K562 (cell line): ENCODE data around the gene CCSER1. TPM values are rescaled to one million over a fixed set of nuclear protein-coding genes. Genes with fewer than 3 reads are reported as not detected.

Source experiments
- ATAC-seq: fragments of 200-7000 bp; cut with Tn5 transposase; 3 replicates; pipeline ENCODE4 v1.9.1; 2020; ENCODE audit warnings: moderate library complexity
- BruUV-seq: library from RNA; stranded (reverse); fragments of 400-500 nt; replicated peaks from 2 replicates; lab custom pipeline; 2021; lab: Mats Ljungman, UMichigan
- CTCF ChIA-PET: fragments of 300-600 bp; formaldehyde crosslinking; extraction: SDS; loops from one replicate; lab custom pipeline; 2021; ENCODE audit warnings: low intra/inter-chr PET ratio; lab: Yijun Ruan, JAX
- POLR2A ChIA-PET: fragments of 300-600, 350-650 bp; sonication (Branson Sonifier 250); formaldehyde crosslinking; extraction: SDS; loops from one replicate; lab custom pipeline; 2021; ENCODE audit warnings: antibody characterized with exemption, inconsistent platforms; lab: Yijun Ruan, JAX
- DNase-seq, 4 experiments: peaks; one replicate each; pipeline versions ENCODE4 v3.0.0 to v3.0.0-alpha.2; 2011 to 2018; ENCODE audit warnings: low spot score in 3 of 4, mixed read lengths in 3 of 4; ENCODE audit errors: extremely low read depth in 1 of 4
- FAIRE-seq: peaks from 2 replicates; lab custom pipeline; 2011; peaks lifted over from hg19 to GRCh38; lab: Jason Lieb, UNC
- H2AFZ ChIP-seq: 2 replicates; pipeline ENCODE4 v1.6.0; 2011; ENCODE audit warnings: low read depth, low read length, control low read depth, inconsistent platforms
- H3K27ac ChIP-seq: fragments of 200-600 bp; 3 replicates; pipeline ENCODE4 v1.8.0; 2011; ENCODE audit warnings: low read depth, mild to moderate bottlenecking, control low read depth, inconsistent platforms, low read length, moderate library complexity, mixed read lengths; ENCODE audit errors: extremely low read depth
- H3K27me3 ChIP-seq, 2 experiments: fragments of 300-600 bp in 1 of 2; 2 replicates in 1 of 2; 3 replicates in 1 of 2; pipeline versions ENCODE4 v1.6.0 to v1.8.0; 2011; ENCODE audit warnings: inconsistent platforms in 2 of 2, low read length in 2 of 2, mild to moderate bottlenecking in 1 of 2, mixed read lengths in 1 of 2, moderate library complexity in 1 of 2; ENCODE audit not compliant: control insufficient read depth in 2 of 2, insufficient read depth in 2 of 2
- H3K36me3 ChIP-seq: fragments of 300-600 bp; 3 replicates; pipeline ENCODE4 v1.8.0; 2011; ENCODE audit warnings: mild to moderate bottlenecking, low read length, inconsistent platforms; ENCODE audit not compliant: control insufficient read depth, insufficient read depth
- H3K4me1 ChIP-seq, 2 experiments: fragments of 200-600 bp in 1 of 2; replicated peaks in 1 of 2; 2 replicates in 1 of 2; 3 replicates in 1 of 2; pipeline versions ENCODE4 v1.5.1 to v1.8.0; 2011; ENCODE audit warnings: inconsistent platforms in 2 of 2, low read length in 2 of 2, mild to moderate bottlenecking in 1 of 2, mixed read lengths in 1 of 2, moderate library complexity in 1 of 2; ENCODE audit not compliant: control insufficient read depth in 2 of 2, insufficient read depth in 2 of 2
- H3K4me2 ChIP-seq: 2 replicates; pipeline ENCODE4 v1.6.1; 2011; ENCODE audit warnings: low read length, control low read depth, inconsistent platforms, mixed read lengths; ENCODE audit not compliant: insufficient read depth
- H3K4me3 ChIP-seq: fragments of 200-600 bp; sonication (generic), shearing (Covaris generic); 2 replicates; pipeline ENCODE4 v1.5.1; 2016; ENCODE audit warnings: control low read depth, inconsistent platforms
- H3K79me2 ChIP-seq: fragments of 200-600 bp; 3 replicates; pipeline ENCODE4 v1.8.0; 2011; ENCODE audit warnings: low read length, inconsistent platforms; ENCODE audit not compliant: control insufficient read depth, insufficient read depth
- H3K9ac ChIP-seq, 2 experiments: 2 replicates each; pipeline versions ENCODE4 v1.6.0 to v1.6.1; 2011; ENCODE audit warnings: low read depth in 2 of 2, low read length in 2 of 2, control low read depth in 1 of 2, inconsistent platforms in 1 of 2, mild to moderate bottlenecking in 1 of 2, mixed read lengths in 1 of 2; ENCODE audit not compliant: insufficient read depth in 1 of 2
- H3K9me1 ChIP-seq: one replicate; pipeline ENCODE4 v1.6.0; 2011; ENCODE audit warnings: inconsistent platforms, mild to moderate bottlenecking, low read length, moderate library complexity; ENCODE audit not compliant: control insufficient read depth, insufficient read depth
- H3K9me3 ChIP-seq: replicated peaks from 2 replicates; pipeline ENCODE4 v1.5.1; 2011; ENCODE audit warnings: low read depth, low read length, inconsistent platforms; ENCODE audit not compliant: control insufficient read depth, insufficient read depth
- H4K20me1 ChIP-seq: replicated peaks from 2 replicates; pipeline ENCODE4 v1.6.1; 2011; ENCODE audit warnings: low read length, inconsistent platforms, mixed read lengths; ENCODE audit not compliant: control insufficient read depth, insufficient read depth
- CCNT2 ChIP-seq: IDR thresholded peaks from 2 replicates; pipeline ENCODE4 v1.6.1; 2011; ENCODE audit warnings: borderline replicate concordance, low read depth, mild to moderate bottlenecking, moderate library complexity, mixed read lengths, low read length; ENCODE audit not compliant: insufficient read length; ENCODE audit errors: extremely low read depth
- KAT7 ChIP-seq: sonication (generic); formaldehyde crosslinking; IDR thresholded peaks from 2 replicates; pipeline ENCODE4 v1.8.0; 2022; ENCODE audit warnings: missing genetic modification reagents, mild to moderate bottlenecking, borderline replicate concordance
- MAFK ChIP-seq: IDR thresholded peaks from 2 replicates; pipeline ENCODE4 v1.6.1; 2011; ENCODE audit warnings: low read length, improper control_type of control experiment
- NRF1 ChIP-seq, 2 experiments: fragments of 450-650 bp; IDR thresholded peaks in 1 of 2; conservative IDR thresholded peaks in 1 of 2; 2 replicates each; pipeline ENCODE4 v1.6.1; 2014; ENCODE audit warnings: mild to moderate bottlenecking in 2 of 2
- RB1 ChIP-seq: fragments of 450-650 bp; IDR thresholded peaks from 2 replicates; pipeline ENCODE4 v1.6.1; 2017; ENCODE audit warnings: low read depth, mild to moderate bottlenecking
- SMAD3 ChIP-seq: fragments of 450-650 bp; formaldehyde crosslinking; conservative IDR thresholded peaks from 2 replicates; pipeline ENCODE4 v1.4.0; 2020; ENCODE audit warnings: mild to moderate bottlenecking
- TSC22D4 ChIP-seq: fragments of 450-650 bp; IDR thresholded peaks from 2 replicates; pipeline ENCODE4 v1.6.1; 2016; ENCODE audit warnings: missing genetic modification characterization, missing biosample characterization, control low read depth
- ZNF253 ChIP-seq: fragments of 250-450 bp; sonication (Bioruptor Pico); conservative IDR thresholded peaks from 2 replicates; pipeline ENCODE4 v1.6.1; 2021; ENCODE audit warnings: mild to moderate bottlenecking
- ZNF282 ChIP-seq: sonication (generic); formaldehyde crosslinking; IDR thresholded peaks from 2 replicates; pipeline ENCODE4 v1.8.1; 2023; ENCODE audit warnings: missing genetic modification reagents
- ZNF76 ChIP-seq: fragments of 250-450 bp; sonication (Bioruptor Pico); IDR thresholded peaks from 2 replicates; pipeline ENCODE4 v1.4.0; 2020; ENCODE audit warnings: mild to moderate bottlenecking, moderate library complexity, borderline replicate concordance
- WGBS: fragments of 100-300 bp; shearing (Covaris generic); methylation state at CpG from one replicate; pipeline ENCODE4 v1.1.6; 2016; ENCODE audit warnings: low coverage, mixed read lengths; ENCODE audit not compliant: insufficient coverage; ENCODE audit errors: missing lambda C conversion rate; 5-methylcytosine and 5-hydroxymethylcytosine counted together
- in situ Hi-C: fragments of 300-500 bp; cut with MboI; formaldehyde crosslinking; loops from 4 replicates; pipeline ENCODE4 v1.15.0; 2018; ENCODE audit warnings: inconsistent platforms, mixed read lengths
- intact Hi-C: fragments of 100-400 bp; cut with micrococcal nuclease; formaldehyde crosslinking; loops from 2 replicates; pipeline ENCODE4 v1.14.2; 2022
- polyA plus RNA-seq, 8 experiments: library from polyadenylated mRNA; depleted of rRNA in 4 of 8; stranded (reverse) in 5 of 8; unstranded in 3 of 8; fragments of >200 nt; fragmentation: Nextera tagmentation in 2 of 8; fragmentation: Illumina TruSeq in 1 of 8; extraction: Ambion mirVana in 2 of 8; extraction: Trizol in 1 of 8; gene quantifications; 2 replicates each; pipeline versions ENCODE4 v1.2.1 to v1.2.3, GENCODE V29; 2011 to 2014; ENCODE audit warnings: inconsistent platforms in 1 of 8, missing spikeins in 1 of 8
- total RNA-seq, 7 experiments: library from RNA; depleted of rRNA in 6 of 7; stranded (reverse); fragments of >200 nt in 6 of 7; fragmentation: Illumina TruSeq in 2 of 7; extraction: Trizol in 2 of 7; gene quantifications; 2 replicates each; pipeline versions ENCODE4 v1.2.1 to v1.2.3, GENCODE V29; 2011 to 2021; ENCODE audit warnings: low replicate concordance in 1 of 7

Gene CCSER1
- total and polyA plus RNA-seq, 9 of the 15 experiments (the other 6 are each of a cell fraction or from before 2014, with no cell fraction given), result not detected

- Histone ChIP-seq H3K4me2 (no peak overlapping the region), H3K9me1 (no peaks in the 10 kb centered on the region), H3K79me2 (no peaks in the 10 kb centered on the region), H4K20me1 (no peaks in the 10 kb centered on the region), H2AFZ (no peak overlapping the region), H3K4me1 (no peaks in the 10 kb centered on the region), H3K9ac (no peak overlapping the region), H3K4me3 (no peak overlapping the region), H3K27ac (no peak overlapping the region), H3K9me3 (no peaks in the 10 kb centered on the region), H3K27me3 (no peaks in the 10 kb centered on the region), H3K36me3 (no peaks in the 10 kb centered on the region)
- TF ChIP-seq TSC22D4 (tag), result no peak
- TF ChIP-seq MAFK, result no peak
- TF ChIP-seq NRF1 (conservative IDR thresholded peaks at IDR 0.05 in 1 of 2, IDR thresholded peaks at IDR 0.05 in 1 of 2), result no peak
- TF ChIP-seq KAT7, result no peak
- TF ChIP-seq ZNF253 (CRISPR knock-in tag), result no peak
- TF ChIP-seq ZNF282, result no peak
- TF ChIP-seq ZNF76 (CRISPR knock-in tag), result no peak
- no peak for TF ChIP-seq CCNT2
- TF ChIP-seq RB1, result no peak
- no peak for TF ChIP-seq SMAD3 (CRISPR knock-in tag)
- BruUV-seq, result no TSS peak
- in situ Hi-C loops, result no loop called here
- no peak for FAIRE-seq
- 2% methylated on average over 2 of the region's 2 CpGs for WGBS
- CTCF ChIA-PET, result no interaction called here
- DNase-seq, result no peak
- POLR2A ChIA-PET, result no interaction called here
- intact Hi-C loops, result no loop called here
- no peak for ATAC-seq
These were observed 689.6 kb downstream of the CCSER1 start for GRCh38 chr4:90816754-90817153.
